Suprapubic skin (tissue), 4 donors: ENCODE data around the gene MMAB. TPM values are rescaled to one million over a fixed set of nuclear protein-coding genes. Genes with fewer than 3 reads are reported as not detected.

Experiments used
- DNase-seq, 2 donors: peaks; one replicate each; pipeline ENCODE4 v3.0.0-alpha.2; 2019; ENCODE audit warnings: low spot score in 2 of 2
- H3K27ac ChIP-seq: fragments of 200-600 bp; sonication (generic); one replicate; pipeline ENCODE4 v1.5.1; 2019
- H3K27me3 ChIP-seq: fragments of 200-600 bp; sonication (generic); one replicate; pipeline ENCODE4 v1.5.1; 2019
- H3K36me3 ChIP-seq: fragments of 200-600 bp; sonication (generic); one replicate; pipeline ENCODE4 v1.5.1; 2019
- H3K4me1 ChIP-seq: fragments of 200-600 bp; sonication (generic); one replicate; pipeline ENCODE4 v1.5.1; 2019
- H3K4me3 ChIP-seq: fragments of 200-600 bp; sonication (generic); one replicate; pipeline ENCODE4 v1.5.1; 2019; ENCODE audit warnings: mild to moderate bottlenecking
- H3K9me3 ChIP-seq: fragments of 200-600 bp; sonication (generic); one replicate; pipeline ENCODE4 v1.5.1; 2019
- EP300 ChIP-seq: sonication (generic); formaldehyde crosslinking; IDR thresholded peaks from one replicate; pipeline ENCODE4 v1.6.1; 2017; ENCODE audit warnings: antibody characterized with exemption
- POLR2A ChIP-seq, 2 donors: fragments of 450-650 bp; IDR thresholded peaks; one replicate each; pipeline ENCODE4 v1.6.1; 2017; ENCODE audit warnings: antibody characterized with exemption in 2 of 2, mild to moderate bottlenecking in 2 of 2, moderate library complexity in 2 of 2
- POLR2AphosphoS5 ChIP-seq, 3 donors: sonication (generic); formaldehyde crosslinking; IDR thresholded peaks; one replicate each; pipeline ENCODE4 v1.6.1; 2017; ENCODE audit warnings: antibody characterized with exemption in 3 of 3
- WGBS: methylation state at CpG from one replicate; pipeline ENCODE4 v1.1.5; 2018; 5-methylcytosine and 5-hydroxymethylcytosine counted together
- total RNA-seq, 4 donors: library from RNA; depleted of rRNA; stranded (reverse); fragments of >200 nt; gene quantifications; one replicate each; pipeline ENCODE4 v1.1.0, GENCODE V29; 2016
- TF ChIP-seq, protein P1 (sequence below), 2 donors: fragments of 200-600 bp in 1 of 2; fragments of 450-650 bp in 1 of 2; sonication (generic) in 1 of 2; IDR thresholded peaks; one replicate each; pipeline ENCODE4 v1.5.1; 2016 to 2019; ENCODE audit warnings: antibody characterized with exemption in 2 of 2, mild to moderate bottlenecking in 1 of 2, moderate library complexity in 1 of 2

MMAB gene
- total RNA-seq, 4 donors from 2014 or later: 17.1 to 37.2 (median 24.5) TPM

DNA sequence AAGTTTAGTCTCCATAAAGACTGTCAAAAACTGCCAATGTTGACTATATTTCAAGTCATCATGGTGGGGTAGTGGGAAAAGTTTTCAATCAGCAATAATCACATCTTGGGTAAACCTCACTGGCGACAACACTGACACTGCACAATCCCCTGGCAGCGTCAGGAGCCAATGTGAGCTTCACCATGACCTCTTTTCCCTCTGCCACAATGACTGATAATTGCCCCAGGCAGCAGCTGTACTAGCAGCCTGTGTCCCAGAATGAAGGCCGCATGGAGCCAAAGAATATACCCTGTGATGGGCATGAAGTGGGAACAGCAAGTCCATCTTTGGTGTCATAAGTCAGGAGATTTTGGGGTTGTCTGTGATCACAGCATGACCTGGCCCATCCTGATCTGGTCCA lies 5.3 kb downstream of the MMAB start:
- Histone ChIP-seq H3K36me3 (peaks cover 72% of the 10 kb centered on the region), H3K27ac (no peak overlapping the region), H3K4me1 (peaks cover 7% of the 10 kb centered on the region), H3K9me3 (no peaks in the 10 kb centered on the region), H3K27me3 (no peaks in the 10 kb centered on the region), H3K4me3 (no peak overlapping the region)
- WGBS: 85% methylated on average over 3 of the region's 3 CpGs
- TF ChIP-seq POLR2AphosphoS5 (IDR thresholded peaks at IDR 0.05): no peak
- no peak for DNase-seq

- no peak overlapping the region for H3K4me3 ChIP-seq
- no peak for DNase-seq
- TF ChIP-seq EP300: no peak
- no peak for TF ChIP-seq POLR2AphosphoS5 (IDR thresholded peaks at IDR 0.05)
- no peak for TF ChIP-seq POLR2A (IDR thresholded peaks at IDR 0.05)
- TF ChIP-seq, protein P1, sequence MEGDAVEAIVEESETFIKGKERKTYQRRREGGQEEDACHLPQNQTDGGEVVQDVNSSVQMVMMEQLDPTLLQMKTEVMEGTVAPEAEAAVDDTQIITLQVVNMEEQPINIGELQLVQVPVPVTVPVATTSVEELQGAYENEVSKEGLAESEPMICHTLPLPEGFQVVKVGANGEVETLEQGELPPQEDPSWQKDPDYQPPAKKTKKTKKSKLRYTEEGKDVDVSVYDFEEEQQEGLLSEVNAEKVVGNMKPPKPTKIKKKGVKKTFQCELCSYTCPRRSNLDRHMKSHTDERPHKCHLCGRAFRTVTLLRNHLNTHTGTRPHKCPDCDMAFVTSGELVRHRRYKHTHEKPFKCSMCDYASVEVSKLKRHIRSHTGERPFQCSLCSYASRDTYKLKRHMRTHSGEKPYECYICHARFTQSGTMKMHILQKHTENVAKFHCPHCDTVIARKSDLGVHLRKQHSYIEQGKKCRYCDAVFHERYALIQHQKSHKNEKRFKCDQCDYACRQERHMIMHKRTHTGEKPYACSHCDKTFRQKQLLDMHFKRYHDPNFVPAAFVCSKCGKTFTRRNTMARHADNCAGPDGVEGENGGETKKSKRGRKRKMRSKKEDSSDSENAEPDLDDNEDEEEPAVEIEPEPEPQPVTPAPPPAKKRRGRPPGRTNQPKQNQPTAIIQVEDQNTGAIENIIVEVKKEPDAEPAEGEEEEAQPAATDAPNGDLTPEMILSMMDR (IDR thresholded peaks at IDR 0.05): no peak
- H3K36me3 ChIP-seq: peaks cover 79% of the 10 kb centered on the region
- H3K4me1 ChIP-seq: peaks cover under 1% of the 10 kb centered on the region
- WGBS: 82% methylated on average over 10 of the region's 10 CpGs
- H3K27ac ChIP-seq: no peak overlapping the region
- H3K27me3 ChIP-seq: no peaks in the 10 kb centered on the region
- no peaks in the 10 kb centered on the region for H3K9me3 ChIP-seq
Observed at GRCh38 chr12:109567296-109567695, 6.0 kb downstream of the MMAB start.

GRCh38 chr12:109566424-109566823 lies 6.9 kb downstream of the MMAB start:
- peaks cover 87% of the 10 kb centered on the region for H3K36me3 ChIP-seq
- H3K4me3 ChIP-seq: no peak overlapping the region
- TF ChIP-seq POLR2AphosphoS5 (IDR thresholded peaks at IDR 0.05) (no peak), POLR2A (IDR thresholded peaks at IDR 0.05) (no peak), EP300 (no peak)
- TF ChIP-seq, protein P1 (IDR thresholded peaks at IDR 0.05): no peak
- H3K27ac ChIP-seq: no peak overlapping the region
- no peak for DNase-seq
- 92% methylated on average over 5 of the region's 8 CpGs for WGBS
- H3K27me3 ChIP-seq: no peaks in the 10 kb centered on the region
- H3K9me3 ChIP-seq: no peaks in the 10 kb centered on the region
- H3K4me1 ChIP-seq: no peaks in the 10 kb centered on the region

DNA sequence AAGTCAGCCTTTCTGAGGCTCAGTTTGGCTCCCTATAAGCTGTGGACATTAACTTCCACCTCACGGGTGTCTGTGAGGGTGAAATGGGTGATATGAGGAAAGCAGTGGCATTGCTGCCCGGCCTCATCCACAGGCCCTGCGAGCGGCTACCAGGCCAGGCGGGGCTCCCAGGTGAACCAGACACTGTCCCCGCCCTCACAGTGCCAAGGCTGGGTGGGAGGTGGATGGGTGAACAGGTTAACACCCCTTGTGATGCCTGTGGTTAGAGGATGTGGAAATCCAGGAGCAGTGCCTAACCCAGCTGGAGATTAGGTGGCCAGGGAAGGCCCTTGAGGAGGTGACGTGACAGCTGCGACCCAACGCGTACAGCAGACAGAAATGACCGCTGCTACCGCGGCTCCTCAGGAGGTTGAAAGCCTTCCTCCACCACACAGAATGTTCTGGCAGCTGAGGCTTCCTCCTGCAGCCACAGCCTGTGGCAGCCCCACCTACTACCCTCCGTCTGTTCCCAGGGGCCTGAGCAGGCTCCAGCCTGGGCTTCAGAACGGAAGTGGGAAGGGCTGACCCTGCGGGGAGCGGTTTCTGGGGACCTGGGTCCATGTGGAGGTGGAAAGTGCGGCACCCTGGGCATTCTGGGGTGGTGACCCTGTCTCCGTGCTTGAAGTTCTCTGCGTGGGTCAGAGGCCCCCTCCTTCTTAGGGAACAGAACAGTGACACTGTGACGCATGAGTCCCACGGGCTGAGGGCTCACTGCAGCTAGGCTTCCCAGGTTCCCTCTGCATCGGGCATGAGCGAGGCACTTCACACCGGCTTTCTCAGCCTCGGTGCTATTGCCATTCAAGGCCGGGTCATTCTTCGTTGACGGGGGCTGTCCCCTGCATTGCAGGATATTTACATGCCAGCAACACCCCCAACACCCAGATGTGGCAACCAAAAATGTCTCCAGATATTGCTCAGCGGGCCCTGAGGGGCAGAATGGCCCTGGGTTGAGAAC lies 9.7 kb downstream of the MMAB start:
- H3K36me3 ChIP-seq: peaks cover 95% of the 10 kb centered on the region
- 89% methylated on average over 20 of the region's 30 CpGs for WGBS
- H3K27me3 ChIP-seq: no peaks in the 10 kb centered on the region
- H3K9me3 ChIP-seq: no peaks in the 10 kb centered on the region
- TF ChIP-seq POLR2A (IDR thresholded peaks at IDR 0.05): no peak
- TF ChIP-seq EP300: no peak
- TF ChIP-seq, protein P1 (IDR thresholded peaks at IDR 0.05): no peak
- no peak for TF ChIP-seq POLR2AphosphoS5 (IDR thresholded peaks at IDR 0.05)
- H3K4me1 ChIP-seq: no peaks in the 10 kb centered on the region
- DNase-seq: no peak
- H3K27ac ChIP-seq: no peak overlapping the region
- H3K4me3 ChIP-seq: no peak overlapping the region

- Histone ChIP-seq H3K36me3 (peaks cover 95% of the 10 kb centered on the region), H3K27me3 (no peaks in the 10 kb centered on the region)
Observed at GRCh38 chr12:109562871-109563270, 10.4 kb downstream of the MMAB start.

More at GRCh38 chr12:109562871-109563270, 10.4 kb downstream of the MMAB start:
- no peak for DNase-seq
- no peaks in the 10 kb centered on the region for H3K9me3 ChIP-seq
- H3K4me1 ChIP-seq: no peaks in the 10 kb centered on the region
- no peak overlapping the region for H3K4me3 ChIP-seq
- WGBS: 100% methylated on average over 1 of the region's 4 CpGs
- H3K27ac ChIP-seq: no peak overlapping the region
- TF ChIP-seq POLR2A (IDR thresholded peaks at IDR 0.05) (peak in 1 of 2 donors; percentile 7), POLR2AphosphoS5 (IDR thresholded peaks at IDR 0.05) (no peak), EP300 (no peak)
- TF ChIP-seq, protein P1 (IDR thresholded peaks at IDR 0.05): no peak
